Astrocyte of the cerebellum (primary cell): ENCODE measurements around the gene SPAAR.
"Not testable (repeated sequence)": the region's sequence is repeated elsewhere in the genome, so short reads cannot be mapped to it uniquely, and the experiment has no call there.

Experiments
- DNase-seq: peaks from one replicate; pipeline ENCODE4 v3.0.0-alpha.2; 2011; ENCODE audit warnings: low read depth
- H3K4me3 ChIP-seq: 2 replicates; pipeline ENCODE4 v1.5.1; 2011; ENCODE audit warnings: mild to moderate bottlenecking, low read depth, low read length, moderate library complexity
- in situ Hi-C: cut with HindIII; loops from 2 replicates; pipeline ENCODE4 v1.10.0; 2017; ENCODE audit warnings: low sequenced_read_pairs
- TF ChIP-seq, protein P1 (sequence below): IDR thresholded peaks from 2 replicates; pipeline ENCODE4 v1.5.1; 2012; ENCODE audit warnings: low read length, low read depth, moderate library complexity, mild to moderate bottlenecking; ENCODE audit errors: missing control alignments

SPAAR gene

DNA sequence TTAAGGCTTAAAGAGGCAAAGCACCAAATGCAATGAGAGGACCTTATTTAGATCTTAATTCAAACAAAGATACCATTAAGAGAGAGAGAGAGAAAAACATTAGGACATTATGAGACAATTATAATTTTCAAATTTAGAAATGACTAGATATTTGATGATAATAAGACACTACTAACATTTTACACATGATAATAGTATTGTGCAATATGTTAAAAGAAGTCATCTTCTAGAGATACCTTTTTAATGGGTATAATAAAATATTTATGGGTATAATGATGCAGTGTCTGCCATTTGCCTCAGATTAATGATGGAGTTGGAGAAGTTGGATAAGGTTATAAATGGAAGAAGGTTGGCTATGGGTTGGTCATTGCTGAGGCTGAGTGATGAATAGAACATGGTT, 21.2 kb downstream of the SPAAR start:
- H3K4me3 ChIP-seq: no peak overlapping the region
- in situ Hi-C loops: no loop called here
- TF ChIP-seq, protein P1, sequence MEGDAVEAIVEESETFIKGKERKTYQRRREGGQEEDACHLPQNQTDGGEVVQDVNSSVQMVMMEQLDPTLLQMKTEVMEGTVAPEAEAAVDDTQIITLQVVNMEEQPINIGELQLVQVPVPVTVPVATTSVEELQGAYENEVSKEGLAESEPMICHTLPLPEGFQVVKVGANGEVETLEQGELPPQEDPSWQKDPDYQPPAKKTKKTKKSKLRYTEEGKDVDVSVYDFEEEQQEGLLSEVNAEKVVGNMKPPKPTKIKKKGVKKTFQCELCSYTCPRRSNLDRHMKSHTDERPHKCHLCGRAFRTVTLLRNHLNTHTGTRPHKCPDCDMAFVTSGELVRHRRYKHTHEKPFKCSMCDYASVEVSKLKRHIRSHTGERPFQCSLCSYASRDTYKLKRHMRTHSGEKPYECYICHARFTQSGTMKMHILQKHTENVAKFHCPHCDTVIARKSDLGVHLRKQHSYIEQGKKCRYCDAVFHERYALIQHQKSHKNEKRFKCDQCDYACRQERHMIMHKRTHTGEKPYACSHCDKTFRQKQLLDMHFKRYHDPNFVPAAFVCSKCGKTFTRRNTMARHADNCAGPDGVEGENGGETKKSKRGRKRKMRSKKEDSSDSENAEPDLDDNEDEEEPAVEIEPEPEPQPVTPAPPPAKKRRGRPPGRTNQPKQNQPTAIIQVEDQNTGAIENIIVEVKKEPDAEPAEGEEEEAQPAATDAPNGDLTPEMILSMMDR: no peak

DNA sequence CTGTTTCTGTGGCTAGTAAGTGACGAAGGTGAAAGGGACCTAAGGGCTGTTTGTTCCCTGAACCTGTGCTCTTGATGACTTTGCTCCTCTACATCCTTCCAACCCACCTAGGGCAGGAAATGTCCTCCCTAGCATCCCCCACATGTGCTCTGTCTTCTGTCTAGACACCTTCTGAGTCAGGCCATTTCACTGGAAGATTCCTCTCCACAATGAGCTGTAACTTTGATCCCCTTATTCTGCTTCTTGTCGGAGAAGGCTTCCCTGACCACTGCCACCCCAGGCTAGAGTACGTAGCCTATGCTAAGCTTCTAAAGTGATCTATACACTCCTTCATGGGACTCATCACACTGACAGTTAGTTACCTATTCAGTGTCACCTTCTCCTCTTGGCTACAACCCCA, 21.7 kb downstream of the SPAAR start:
- in situ Hi-C loops: no loop called here
- H3K4me3 ChIP-seq: no peak overlapping the region
- TF ChIP-seq, protein P1: no peak
- no peak for DNase-seq

More for the DNA sequence above, 21.2 kb downstream of the SPAAR start:
- DNase-seq: no peak

DNA sequence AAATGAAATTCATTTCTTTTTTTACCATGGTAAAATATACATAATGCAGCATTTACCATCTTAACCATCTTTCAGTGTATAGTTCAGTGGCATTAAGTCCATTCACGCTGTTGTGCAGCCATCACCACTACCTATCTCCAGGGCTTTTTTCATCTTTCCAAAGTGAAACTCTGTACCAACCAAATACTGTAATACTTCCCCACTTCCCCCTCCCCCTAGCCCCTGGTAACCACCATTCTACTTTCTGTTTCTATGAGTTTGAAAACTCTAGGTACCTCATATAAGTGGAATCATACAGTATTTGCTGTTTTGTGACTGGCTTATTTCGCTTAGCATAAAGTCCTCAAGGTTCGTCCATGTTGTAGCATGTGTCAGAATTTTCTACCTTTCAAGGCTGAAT, 23.4 kb downstream of the SPAAR start:
- DNase-seq: no peak
- TF ChIP-seq, protein P1: no peak
- in situ Hi-C loops: no loop called here
- H3K4me3 ChIP-seq: no peak overlapping the region

DNA sequence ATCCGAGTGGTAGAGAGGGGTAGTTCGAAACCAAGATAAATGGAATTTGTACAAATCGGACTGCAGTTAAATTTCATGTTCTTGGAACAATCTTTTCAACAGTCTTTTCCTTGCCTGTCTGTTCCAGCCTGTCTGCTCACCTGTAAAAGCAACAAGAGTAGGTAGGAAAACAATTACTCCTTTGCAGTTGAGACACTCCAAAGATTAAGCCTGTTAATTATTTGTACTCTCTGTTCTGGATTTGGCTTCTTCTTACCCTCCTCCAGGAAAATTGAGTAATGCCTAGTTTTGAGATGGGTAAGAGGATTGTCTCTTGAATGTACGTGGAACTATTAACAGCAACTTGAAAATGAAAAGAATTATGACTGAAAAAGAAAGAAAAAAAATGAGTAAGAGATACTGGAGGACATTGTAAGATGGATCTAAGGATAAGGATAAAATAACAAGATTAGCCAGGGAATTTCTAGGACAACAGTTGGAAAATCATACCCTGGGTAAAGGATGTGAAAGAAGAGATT, 24.3 kb downstream of the SPAAR start:
- TF ChIP-seq, protein P1: no peak
- DNase-seq: no peak
- H3K4me3 ChIP-seq: no peak overlapping the region
- in situ Hi-C loops: no loop called here

DNA sequence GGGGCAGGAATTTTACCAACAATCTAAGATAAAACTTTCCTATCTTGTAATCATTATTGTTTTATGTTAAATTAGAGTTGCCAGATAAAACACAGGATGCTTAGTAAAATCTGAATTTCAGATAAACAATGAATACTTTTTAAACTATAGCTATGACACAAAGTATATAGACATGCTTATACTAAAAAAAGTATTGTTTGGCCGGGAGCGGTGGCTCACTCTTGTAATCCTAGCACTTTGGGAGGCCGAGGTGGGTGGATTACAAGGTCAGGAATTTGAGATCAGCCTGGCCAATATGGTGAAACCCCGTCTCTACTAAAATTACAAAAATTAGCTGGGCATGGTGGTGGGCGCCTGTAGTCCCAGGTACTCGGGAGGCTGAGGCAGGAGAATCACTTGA, 24.8 kb downstream of the SPAAR start:
- in situ Hi-C loops, H3K4me3 ChIP-seq, DNase-seq: not testable (repeated sequence)

DNA sequence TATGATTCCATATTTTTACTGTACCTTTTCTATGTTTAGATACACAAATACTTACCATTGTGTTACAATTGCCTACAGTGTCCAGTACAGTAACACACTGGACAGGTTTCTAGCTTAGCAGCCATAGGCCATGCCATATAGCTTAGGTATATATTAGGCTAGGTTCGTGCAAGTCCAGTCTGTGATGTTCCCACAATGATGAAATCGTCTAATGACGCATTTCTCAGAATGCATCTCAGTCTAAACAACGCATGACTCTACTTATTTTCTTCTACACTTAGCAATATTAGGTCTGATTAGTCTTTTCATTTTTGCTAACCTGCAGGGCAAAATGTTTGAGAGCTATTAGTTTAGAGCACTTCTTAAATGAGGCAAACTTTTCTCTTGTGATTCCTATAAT, 26.0 kb downstream of the SPAAR start:
- in situ Hi-C loops: no loop called here
- H3K4me3 ChIP-seq: no peak overlapping the region
- TF ChIP-seq, protein P1: no peak
- no peak for DNase-seq

DNA sequence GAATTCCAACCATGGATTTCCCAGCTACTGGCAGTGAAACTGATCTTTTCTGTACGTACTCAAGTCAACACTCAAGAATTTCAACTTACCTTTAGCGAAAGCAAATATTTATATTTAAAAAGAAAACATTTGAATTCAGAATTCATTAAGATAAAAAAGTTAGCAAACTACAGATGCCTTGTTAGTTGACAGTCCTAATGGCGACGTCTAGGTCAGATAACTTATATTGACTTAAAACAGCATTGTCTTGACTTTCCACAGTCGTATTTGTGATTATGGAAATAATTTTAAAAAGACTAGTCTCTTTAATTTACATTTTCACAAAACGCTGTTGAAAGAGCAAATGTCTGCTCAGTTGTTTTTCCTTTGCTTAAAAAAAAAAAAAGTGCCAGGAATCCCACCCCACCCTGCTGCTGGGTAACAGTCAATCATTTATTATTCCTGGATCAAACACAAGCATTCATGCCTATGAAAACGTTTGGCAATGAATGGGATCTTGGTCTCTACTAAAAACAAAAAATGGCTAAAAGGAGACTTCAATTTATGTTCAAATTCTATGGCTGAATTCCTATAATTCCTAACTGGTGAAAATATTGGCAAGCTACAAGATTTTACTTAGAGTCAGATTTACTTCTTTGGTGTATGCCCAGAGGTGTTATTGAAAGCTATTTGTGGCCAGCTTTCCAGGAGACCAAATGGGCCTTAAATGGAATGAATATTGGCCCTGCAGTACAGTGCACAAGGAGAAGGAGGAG, 26.6 kb downstream of the SPAAR start:
- in situ Hi-C loops: no loop called here
- TF ChIP-seq, protein P1: no peak
- DNase-seq: peak; percentile 84
- no peak overlapping the region for H3K4me3 ChIP-seq
